GM18870 (cell line): Measurements from ENCODE around the gene LCMT2.

ENCODE experiments used
- ATAC-seq: cut with Tn5 transposase; IDR thresholded peaks from one replicate; pipeline ENCODE4 v1.9.1; 2021; ENCODE audit warnings: moderate library complexity; ENCODE audit not compliant: unreplicated experiment

The LCMT2 gene

GRCh38 chr15:43276563-43277200, 53.7 kb downstream of the LCMT2 start:
- no peak for ATAC-seq

- no peak for ATAC-seq
These were observed 54.4 kb downstream of the LCMT2 start for GRCh38 chr15:43275740-43276562.

DNA sequence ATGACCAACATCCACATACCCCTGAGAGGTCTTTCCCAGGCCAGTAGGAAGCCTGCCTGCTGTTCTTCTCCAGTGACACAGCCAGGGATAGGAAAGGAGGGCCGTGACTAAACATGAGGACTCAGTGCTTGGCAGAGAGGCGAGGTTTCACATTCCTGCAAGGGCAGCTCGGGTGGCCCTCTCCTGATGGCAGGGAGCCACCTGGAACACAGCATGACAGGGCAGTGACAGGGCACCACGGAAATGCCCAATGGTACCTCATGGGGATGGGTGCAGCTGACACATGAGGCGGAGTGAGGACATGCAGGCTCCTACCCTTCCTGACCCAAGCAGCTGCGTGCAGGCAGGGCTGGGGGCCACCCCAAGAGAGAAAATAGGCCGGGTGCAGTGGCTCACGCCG, 56.2 kb downstream of the LCMT2 start:
- no peak for ATAC-seq
